Activated CD4-positive, alpha-beta T cell treated with anti-CD3 and anti-CD28 coated beads for 36 hours (primary cell): ENCODE results near the gene GALR2. TPM values are rescaled to one million over a fixed set of nuclear protein-coding genes. Genes with fewer than 3 reads are reported as not detected.

Experiments used
- ATAC-seq: fragments of 200-7000 bp; cut with Tn5 transposase; one replicate; pipeline ENCODE4 v1.10.0; 2021; ENCODE audit warnings: mild to moderate bottlenecking, moderate library complexity
- CTCF ChIA-PET: fragments of 350-600 bp; sonication (Branson Sonifier 250); formaldehyde crosslinking; loops from one replicate; lab custom pipeline; 2021; ENCODE audit warnings: antibody characterized with exemption; lab: Charles Lee
- POLR2A ChIA-PET: fragments of 350-600 bp; sonication (Branson Sonifier 250); formaldehyde crosslinking; loops from one replicate; lab custom pipeline; 2021; ENCODE audit warnings: antibody characterized with exemption, inconsistent platforms; lab: Charles Lee
- DNase-seq: peaks from one replicate; pipeline ENCODE4 v3.0.0-alpha.2; 2020
- H3K27ac Mint-ChIP-seq: one replicate; pipeline ENCODE4 v1.8.0; 2021; ENCODE audit warnings: mixed read lengths
- H3K27me3 Mint-ChIP-seq: one replicate; pipeline ENCODE4 v1.8.0; 2021; ENCODE audit warnings: mixed read lengths
- H3K36me3 Mint-ChIP-seq: one replicate; pipeline ENCODE4 v1.8.0; 2021; ENCODE audit warnings: low read depth, mixed read lengths
- H3K4me1 Mint-ChIP-seq: one replicate; pipeline ENCODE4 v1.8.0; 2021; ENCODE audit warnings: mixed read lengths
- H3K4me3 Mint-ChIP-seq: one replicate; pipeline ENCODE4 v1.8.0; 2021; ENCODE audit warnings: mild to moderate bottlenecking, moderate library complexity, mixed read lengths
- H3K9me3 Mint-ChIP-seq: one replicate; pipeline ENCODE4 v1.8.0; 2021; ENCODE audit warnings: low read depth, mixed read lengths
- intact Hi-C, 2 experiments: fragments of 100-400 bp; cut with DNase I in 1 of 2; cut with micrococcal nuclease in 1 of 2; formaldehyde crosslinking; loops; one replicate each; pipeline versions ENCODE4 v1.14.2 to v1.15.1; 2022 to 2024; cut with DNase I, micrococcal nuclease
- total RNA-seq, 2 experiments: library from RNA; stranded (reverse); gene quantifications; one replicate each; pipeline ENCODE4 v1.2.3, GENCODE V29; 2021

Gene GALR2
- total RNA-seq, 2 experiments from 2014 or later = 5.9 to 6.4 TPM

GRCh38 chr17:76120658-76121008 lies 46.1 kb downstream of the GALR2 start:
- CTCF ChIA-PET = interaction anchor here (0.5 to 10.1 kb wide), 20 partner anchors 9 to 277 kb away, joined by 3 to 150 read pairs (median 5); no protein-coding TSS in a partner anchor
- Mint-ChIP-seq H3K4me3 (no peak overlapping the region), H3K36me3 (no peaks in the 10 kb centered on the region), H3K4me1 (peaks cover 9% of the 10 kb centered on the region), H3K9me3 (no peaks in the 10 kb centered on the region), H3K27me3 (no peaks in the 10 kb centered on the region), H3K27ac (peak overlapping the region; percentile 84)
- intact Hi-C loops = loop anchor here (1.0 to 5.0 kb wide), 4 partner anchors 62 to 179 kb away; no protein-coding TSS in a partner anchor
- DNase-seq (no peak), ATAC-seq (no peak)
- POLR2A ChIA-PET = interaction anchor here (1.0 to 1.5 kb wide), 2 partner anchors 61 to 69 kb away, joined by 3 to 5 read pairs; no protein-coding TSS in a partner anchor

- ChIA-PET CTCF (interaction anchor here (0.6 to 10.1 kb wide), 15 partner anchors 24 to 181 kb away, joined by 3 to 150 read pairs (median 5); no protein-coding TSS in a partner anchor), POLR2A (interaction anchor here (0.8 to 2.3 kb wide), 5 partner anchors 60 to 153 kb away, joined by 3 to 9 read pairs (median 5); no protein-coding TSS in a partner anchor)
- ATAC-seq = peak; percentile 20
- no peak overlapping the region for H3K4me3 Mint-ChIP-seq
- H3K27me3 Mint-ChIP-seq = no peaks in the 10 kb centered on the region
- peak overlapping the region; percentile 80 for H3K27ac Mint-ChIP-seq
- intact Hi-C loops = loop anchor here (1.0 to 5.0 kb wide), 5 partner anchors 59 to 177 kb away; no protein-coding TSS in a partner anchor
- H3K4me1 Mint-ChIP-seq = peaks cover 14% of the 10 kb centered on the region
- no peaks in the 10 kb centered on the region for H3K36me3 Mint-ChIP-seq
- H3K9me3 Mint-ChIP-seq = no peaks in the 10 kb centered on the region
- DNase-seq = peak; percentile 61
These were observed 47.4 kb downstream of the GALR2 start for GRCh38 chr17:76121932-76122430.

- Mint-ChIP-seq H3K4me3 (no peak overlapping the region), H3K9me3 (no peaks in the 10 kb centered on the region), H3K36me3 (no peaks in the 10 kb centered on the region), H3K4me1 (peaks cover 19% of the 10 kb centered on the region), H3K27ac (peak overlapping the region; percentile 80), H3K27me3 (no peaks in the 10 kb centered on the region)
- intact Hi-C loops = loop anchor here in 1 of 2 experiments (2.0 to 5.0 kb wide), 2 partner anchors 58 to 175 kb away; no protein-coding TSS in a partner anchor
- ATAC-seq (no peak), DNase-seq (no peak)
- ChIA-PET POLR2A (interaction anchor here (2.3 kb wide), 1 partner anchor 150 kb away, joined by 9 read pairs; no protein-coding TSS in a partner anchor), CTCF (interaction anchor here (0.6 to 10.1 kb wide), 3 partner anchors 57 to 157 kb away, joined by 3 to 150 read pairs (median 13); no protein-coding TSS in a partner anchor)
These were observed 48.0 kb downstream of the GALR2 start for GRCh38 chr17:76122431-76123190.

DNA sequence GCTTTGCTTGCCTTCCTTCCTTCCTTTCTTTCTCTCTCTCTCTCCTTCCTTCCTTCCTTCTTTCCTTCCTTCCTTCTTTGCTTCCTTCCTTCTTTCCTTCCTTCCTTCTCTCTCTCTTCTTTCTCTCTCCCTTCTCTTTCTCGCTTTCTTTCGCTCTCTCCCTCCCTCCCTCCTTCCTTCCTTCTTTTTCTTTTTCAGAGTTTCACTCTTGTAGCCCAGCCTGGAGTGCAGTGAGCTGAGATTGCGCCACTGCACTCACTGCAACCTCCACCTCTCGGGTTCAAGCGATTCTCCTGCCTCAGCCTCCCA lies 48.6 kb downstream of the GALR2 start:
- Mint-ChIP-seq H3K27me3 (no peaks in the 10 kb centered on the region), H3K27ac (peak overlapping the region; percentile 4), H3K36me3 (no peaks in the 10 kb centered on the region), H3K4me1 (peaks cover 19% of the 10 kb centered on the region), H3K9me3 (no peaks in the 10 kb centered on the region), H3K4me3 (no peak overlapping the region)
- intact Hi-C loops = loop anchor here in 1 of 2 experiments (2.0 to 5.0 kb wide), 2 partner anchors 58 to 174 kb away; no protein-coding TSS in a partner anchor
- CTCF ChIA-PET = interaction anchor here (1.0 to 10.1 kb wide), 2 partner anchors 156 to 166 kb away, joined by 3 to 150 read pairs; no protein-coding TSS in a partner anchor
- POLR2A ChIA-PET = interaction anchor here (1.1 to 2.3 kb wide), 2 partner anchors 13 to 150 kb away, joined by 3 to 9 read pairs; no protein-coding TSS in a partner anchor
- ATAC-seq (no peak), DNase-seq (no peak)

GRCh38 chr17:76123749-76124581 lies 49.4 kb downstream of the GALR2 start:
- Mint-ChIP-seq H3K27me3 (no peaks in the 10 kb centered on the region), H3K4me3 (no peak overlapping the region), H3K9me3 (no peaks in the 10 kb centered on the region), H3K36me3 (no peaks in the 10 kb centered on the region), H3K4me1 (peaks cover 19% of the 10 kb centered on the region), H3K27ac (no peak overlapping the region)
- ATAC-seq = no peak
- intact Hi-C loops = loop anchor here in 1 of 2 experiments (2.0 to 5.0 kb wide), 2 partner anchors 57 to 173 kb away; no protein-coding TSS in a partner anchor
- no peak for DNase-seq
- POLR2A ChIA-PET = interaction anchor here (0.6 to 2.3 kb wide), 4 partner anchors 12 to 300 kb away, joined by 3 to 9 read pairs (median 3); no protein-coding TSS in a partner anchor
- CTCF ChIA-PET = interaction anchor here (0.7 to 10.1 kb wide), 6 partner anchors 64 to 225 kb away, joined by 3 to 150 read pairs (median 3); no protein-coding TSS in a partner anchor

GRCh38 chr17:76124582-76125390 lies 50.2 kb downstream of the GALR2 start:
- no peaks in the 10 kb centered on the region for H3K27me3 Mint-ChIP-seq
- H3K27ac Mint-ChIP-seq = no peak overlapping the region
- ATAC-seq (no peak), DNase-seq (no peak)
- ChIA-PET POLR2A (interaction anchor here (0.6 to 2.3 kb wide), 2 partner anchors 122 to 148 kb away, joined by 3 to 9 read pairs; no protein-coding TSS in a partner anchor), CTCF (interaction anchor here (0.7 to 10.1 kb wide), 8 partner anchors 20 to 369 kb away, joined by 3 to 150 read pairs (median 8); no protein-coding TSS in a partner anchor)
- H3K4me3 Mint-ChIP-seq = no peak overlapping the region
- H3K36me3 Mint-ChIP-seq = no peaks in the 10 kb centered on the region
- H3K9me3 Mint-ChIP-seq = no peaks in the 10 kb centered on the region
- peaks cover 19% of the 10 kb centered on the region for H3K4me1 Mint-ChIP-seq
- intact Hi-C loops = loop anchor here in 1 of 2 experiments (5.0 kb wide), 1 partner anchor 173 kb away; no protein-coding TSS in a partner anchor

GRCh38 chr17:76125391-76125675 lies 50.8 kb downstream of the GALR2 start:
- ChIA-PET CTCF (interaction anchor here (0.8 to 10.1 kb wide), 7 partner anchors 19 to 368 kb away, joined by 3 to 150 read pairs (median 11); no protein-coding TSS in a partner anchor), POLR2A (no interaction called here)
- ATAC-seq (no peak), DNase-seq (no peak)
- Mint-ChIP-seq H3K4me1 (peaks cover 19% of the 10 kb centered on the region), H3K9me3 (no peaks in the 10 kb centered on the region), H3K27me3 (no peaks in the 10 kb centered on the region), H3K27ac (no peak overlapping the region), H3K36me3 (no peaks in the 10 kb centered on the region), H3K4me3 (no peak overlapping the region)
- intact Hi-C loops = no loop called here

GRCh38 chr17:76125922-76126321 lies 51.3 kb downstream of the GALR2 start:
- DNase-seq = no peak
- Mint-ChIP-seq H3K4me1 (peaks cover 16% of the 10 kb centered on the region), H3K4me3 (no peak overlapping the region), H3K9me3 (no peaks in the 10 kb centered on the region), H3K36me3 (no peaks in the 10 kb centered on the region), H3K27ac (no peak overlapping the region), H3K27me3 (no peaks in the 10 kb centered on the region)
- CTCF ChIA-PET = interaction anchor here (0.7 to 10.1 kb wide), 13 partner anchors 10 to 168 kb away, joined by 3 to 150 read pairs (median 5); partner anchors contain the start of gene FOXJ1
- POLR2A ChIA-PET = no interaction called here
- intact Hi-C loops = no loop called here
- no peak for ATAC-seq
